ENCODE measurements around the gene C2orf76.

- TF ChIP-seq CTCF (IDR thresholded peaks at IDR 0.05; ENCODE audit: low read length) (no peak), EZH2 (IDR thresholded peaks at IDR 0.05; ENCODE audit: borderline replicate concordance, low read length) (no peak)
Measured at GRCh38 chr2:119319593-119319992, 47.0 kb downstream of the C2orf76 start.

All from OCI-LY1 (cell line).